ENCODE measurements around the gene SOS1.
"Not testable (repeated sequence)": the region's sequence is repeated elsewhere in the genome, so short reads cannot be mapped to it uniquely, and the experiment has no call there.

Gene SOS1

GRCh38 chr2:39099310-39099869 lies 21.5 kb downstream of the SOS1 start:
- no peak for DNase-seq

- DNase-seq, result no peak
Measured at GRCh38 chr2:39095624-39096023, 25.2 kb downstream of the SOS1 start.

GRCh38 chr2:39094717-39095363 lies 26.0 kb downstream of the SOS1 start:
- peak; percentile 71 for DNase-seq

GRCh38 chr2:39093218-39093898 lies 27.5 kb downstream of the SOS1 start:
- DNase-seq, result peak; percentile 36

GRCh38 chr2:39091543-39091942 lies 29.3 kb downstream of the SOS1 start:
- DNase-seq, result no peak

GRCh38 chr2:39091063-39091462 lies 29.8 kb downstream of the SOS1 start:
- no peak for DNase-seq

- DNase-seq, result no peak
Measured at GRCh38 chr2:39080152-39080551, 40.7 kb downstream of the SOS1 start.

GRCh38 chr2:39069890-39070465 lies 50.9 kb downstream of the SOS1 start:
- peak; percentile 65 for DNase-seq

- peak; percentile 37 for DNase-seq
Measured at GRCh38 chr2:39069136-39069515, 51.7 kb downstream of the SOS1 start.

- no peak for DNase-seq
Measured at GRCh38 chr2:39068299-39069135, 52.3 kb downstream of the SOS1 start.

GRCh38 chr2:39065616-39066015 lies 55.2 kb downstream of the SOS1 start:
- DNase-seq, result no peak

- DNase-seq, result no peak
Measured at GRCh38 chr2:39062320-39062719, 58.5 kb downstream of the SOS1 start.

GRCh38 chr2:39061280-39061679 lies 59.6 kb downstream of the SOS1 start:
- no peak for DNase-seq

GRCh38 chr2:39059366-39059952 lies 61.4 kb downstream of the SOS1 start:
- DNase-seq, result peak; percentile 90

- DNase-seq, result no peak
Measured at GRCh38 chr2:39058101-39058500, 62.8 kb downstream of the SOS1 start.

GRCh38 chr2:39052665-39053064 lies 68.2 kb downstream of the SOS1 start:
- not testable (repeated sequence) for DNase-seq

GRCh38 chr2:39050109-39050508 lies 70.7 kb downstream of the SOS1 start:
- DNase-seq, result no peak

GRCh38 chr2:39039072-39039471 lies 81.8 kb downstream of the SOS1 start:
- DNase-seq, result no peak

- no peak for DNase-seq
Measured at GRCh38 chr2:39033980-39034379, 86.9 kb downstream of the SOS1 start.

GRCh38 chr2:39027421-39027820 lies 93.4 kb downstream of the SOS1 start:
- no peak for DNase-seq

GRCh38 chr2:39024833-39025232 lies 96.0 kb downstream of the SOS1 start:
- no peak for DNase-seq

GRCh38 chr2:39023649-39024048 lies 97.2 kb downstream of the SOS1 start:
- DNase-seq, result no peak
